HL-60 (cell line): Measurements from ENCODE around the gene FBXO42.

Experiments
- TF ChIP-seq, protein P1 (sequence below): IDR thresholded peaks from one replicate; pipeline ENCODE4 v1.5.1; 2011; ENCODE audit warnings: low read length, control low read depth, inconsistent platforms; ENCODE audit not compliant: insufficient read depth
- TF ChIP-seq, protein P2 (sequence below): IDR thresholded peaks from 2 replicates; pipeline ENCODE4 v1.6.1; 2012; ENCODE audit warnings: low read depth; ENCODE audit not compliant: insufficient replicate concordance

GRCh38 chr1:16260814-16261213 is 91.5 kb downstream of the FBXO42 start:
- TF ChIP-seq, protein P1, sequence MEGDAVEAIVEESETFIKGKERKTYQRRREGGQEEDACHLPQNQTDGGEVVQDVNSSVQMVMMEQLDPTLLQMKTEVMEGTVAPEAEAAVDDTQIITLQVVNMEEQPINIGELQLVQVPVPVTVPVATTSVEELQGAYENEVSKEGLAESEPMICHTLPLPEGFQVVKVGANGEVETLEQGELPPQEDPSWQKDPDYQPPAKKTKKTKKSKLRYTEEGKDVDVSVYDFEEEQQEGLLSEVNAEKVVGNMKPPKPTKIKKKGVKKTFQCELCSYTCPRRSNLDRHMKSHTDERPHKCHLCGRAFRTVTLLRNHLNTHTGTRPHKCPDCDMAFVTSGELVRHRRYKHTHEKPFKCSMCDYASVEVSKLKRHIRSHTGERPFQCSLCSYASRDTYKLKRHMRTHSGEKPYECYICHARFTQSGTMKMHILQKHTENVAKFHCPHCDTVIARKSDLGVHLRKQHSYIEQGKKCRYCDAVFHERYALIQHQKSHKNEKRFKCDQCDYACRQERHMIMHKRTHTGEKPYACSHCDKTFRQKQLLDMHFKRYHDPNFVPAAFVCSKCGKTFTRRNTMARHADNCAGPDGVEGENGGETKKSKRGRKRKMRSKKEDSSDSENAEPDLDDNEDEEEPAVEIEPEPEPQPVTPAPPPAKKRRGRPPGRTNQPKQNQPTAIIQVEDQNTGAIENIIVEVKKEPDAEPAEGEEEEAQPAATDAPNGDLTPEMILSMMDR: no peak
- TF ChIP-seq, protein P2, sequence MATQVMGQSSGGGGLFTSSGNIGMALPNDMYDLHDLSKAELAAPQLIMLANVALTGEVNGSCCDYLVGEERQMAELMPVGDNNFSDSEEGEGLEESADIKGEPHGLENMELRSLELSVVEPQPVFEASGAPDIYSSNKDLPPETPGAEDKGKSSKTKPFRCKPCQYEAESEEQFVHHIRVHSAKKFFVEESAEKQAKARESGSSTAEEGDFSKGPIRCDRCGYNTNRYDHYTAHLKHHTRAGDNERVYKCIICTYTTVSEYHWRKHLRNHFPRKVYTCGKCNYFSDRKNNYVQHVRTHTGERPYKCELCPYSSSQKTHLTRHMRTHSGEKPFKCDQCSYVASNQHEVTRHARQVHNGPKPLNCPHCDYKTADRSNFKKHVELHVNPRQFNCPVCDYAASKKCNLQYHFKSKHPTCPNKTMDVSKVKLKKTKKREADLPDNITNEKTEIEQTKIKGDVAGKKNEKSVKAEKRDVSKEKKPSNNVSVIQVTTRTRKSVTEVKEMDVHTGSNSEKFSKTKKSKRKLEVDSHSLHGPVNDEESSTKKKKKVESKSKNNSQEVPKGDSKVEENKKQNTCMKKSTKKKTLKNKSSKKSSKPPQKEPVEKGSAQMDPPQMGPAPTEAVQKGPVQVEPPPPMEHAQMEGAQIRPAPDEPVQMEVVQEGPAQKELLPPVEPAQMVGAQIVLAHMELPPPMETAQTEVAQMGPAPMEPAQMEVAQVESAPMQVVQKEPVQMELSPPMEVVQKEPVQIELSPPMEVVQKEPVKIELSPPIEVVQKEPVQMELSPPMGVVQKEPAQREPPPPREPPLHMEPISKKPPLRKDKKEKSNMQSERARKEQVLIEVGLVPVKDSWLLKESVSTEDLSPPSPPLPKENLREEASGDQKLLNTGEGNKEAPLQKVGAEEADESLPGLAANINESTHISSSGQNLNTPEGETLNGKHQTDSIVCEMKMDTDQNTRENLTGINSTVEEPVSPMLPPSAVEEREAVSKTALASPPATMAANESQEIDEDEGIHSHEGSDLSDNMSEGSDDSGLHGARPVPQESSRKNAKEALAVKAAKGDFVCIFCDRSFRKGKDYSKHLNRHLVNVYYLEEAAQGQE: no peak
